ENCODE measurements around the gene PAX5.
"Not testable (repeated sequence)": the region's sequence is repeated elsewhere in the genome, so short reads cannot be mapped to it uniquely, and the experiment has no call there.

PAX5 gene

DNA sequence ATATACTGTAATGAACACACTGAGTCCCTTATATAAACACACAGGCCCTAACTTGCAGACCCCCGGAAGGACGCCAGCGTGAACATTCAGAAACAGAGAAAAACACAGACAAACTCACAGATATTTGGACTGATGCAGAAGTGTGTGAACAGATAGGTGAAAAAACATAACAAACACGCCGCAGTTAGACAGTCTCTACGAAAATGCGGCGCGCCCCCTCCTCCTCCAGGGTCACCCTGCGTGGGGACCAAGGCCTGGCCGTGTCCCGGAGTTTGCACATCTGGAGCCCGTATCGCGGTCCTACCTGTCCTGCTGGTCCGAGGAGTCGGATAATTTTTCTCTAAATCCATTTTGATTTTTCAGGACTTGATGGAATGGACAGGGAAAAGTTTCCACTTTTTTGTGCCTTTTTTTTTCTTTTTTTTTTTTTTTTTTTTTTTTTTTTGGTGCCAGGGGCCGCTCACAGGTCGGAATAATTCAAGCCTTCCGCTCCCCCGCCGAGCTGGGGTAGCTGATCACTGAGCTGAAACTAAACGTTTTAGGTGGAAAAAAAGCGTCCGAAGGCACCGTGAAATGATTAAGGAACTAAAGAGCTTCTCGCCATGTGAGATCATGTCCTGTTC, at the start of gene PAX5:
TSS of gene PAX5 (minus strand) at position 587 of the 623 bp plus-strand sequence. CDS start at position 350, 237 bp downstream.
- peak within 1 kb of the TSS; percentile 88 for H3K4me2 ChIP-seq
- H3K9ac ChIP-seq = peak within 1 kb of the TSS; percentile 96
- no peak for TF ChIP-seq Cebpa-rat (IDR thresholded peaks at IDR 0.05)
- H3K4me3 ChIP-seq = peak within 1 kb of the TSS; percentile 88
- peaks cover 39% of the 10 kb centered on the region for H3K4me1 ChIP-seq
- H3K9me3 ChIP-seq = no peaks in the 10 kb centered on the region
- H3K27me3 ChIP-seq = peaks cover 100% of the 10 kb centered on the region
- H4K20me1 ChIP-seq = peaks cover 92% of the 10 kb centered on the region
- H3K27ac ChIP-seq = peak within 1 kb of the TSS; percentile 98
- no peaks in the 10 kb centered on the region for H3K36me3 ChIP-seq

- Histone ChIP-seq H3K9ac (no peak overlapping the region), H3K36me3 (peaks cover 29% of the 10 kb centered on the region), H4K20me1 (peaks cover 67% of the 10 kb centered on the region), H3K9me3 (peaks cover 5% of the 10 kb centered on the region; the same call in 1 of the 2 replicates), H3K4me2 (no peak overlapping the region), H3K27me3 (no peaks in the 10 kb centered on the region), H3K4me3 (no peak overlapping the region), H3K4me1 (peaks cover 34% of the 10 kb centered on the region), H3K27ac (no peak overlapping the region)
- TF ChIP-seq Cebpa-rat (IDR thresholded peaks at IDR 0.05) = no peak
Measured at GRCh38 chr9:37083654-37084053, 49.6 kb upstream of the PAX5 start.

DNA sequence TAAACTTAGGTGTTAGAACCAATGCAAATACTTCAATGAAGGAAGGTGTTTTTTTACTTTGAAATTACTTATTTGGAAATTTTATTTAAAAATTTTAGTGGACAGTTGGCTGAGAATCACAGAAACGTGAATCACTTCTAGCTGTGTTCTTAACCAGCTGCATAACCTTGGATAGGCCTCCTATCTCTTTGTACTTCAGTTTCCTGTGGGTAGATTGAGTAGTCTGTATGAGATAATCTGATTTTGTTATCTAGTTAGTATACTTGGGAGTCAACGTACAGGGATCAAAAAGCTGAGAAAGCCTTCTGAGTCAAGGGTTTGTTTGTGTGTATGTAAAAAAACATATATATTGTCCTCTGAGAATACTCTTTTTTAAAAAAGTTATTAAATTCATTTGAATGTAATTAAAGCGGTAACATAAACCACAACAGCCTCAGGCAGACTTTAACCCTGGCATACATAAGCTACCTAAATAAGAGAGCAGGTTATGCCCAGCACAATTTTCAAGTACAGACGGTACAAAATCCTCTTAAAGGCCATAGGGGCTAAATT, 48.2 kb upstream of the PAX5 start:
- Histone ChIP-seq H4K20me1 (peaks cover 58% of the 10 kb centered on the region), H3K9me3 (peaks cover 7% of the 10 kb centered on the region; the same call in 1 of the 2 replicates), H3K9ac (no peak overlapping the region), H3K4me3 (no peak overlapping the region), H3K36me3 (peaks cover 16% of the 10 kb centered on the region), H3K4me2 (peak overlapping the region; percentile 90), H3K4me1 (peaks cover 34% of the 10 kb centered on the region), H3K27ac (no peak overlapping the region), H3K27me3 (no peaks in the 10 kb centered on the region)
- TF ChIP-seq Cebpa-rat (IDR thresholded peaks at IDR 0.05) = no peak

DNA sequence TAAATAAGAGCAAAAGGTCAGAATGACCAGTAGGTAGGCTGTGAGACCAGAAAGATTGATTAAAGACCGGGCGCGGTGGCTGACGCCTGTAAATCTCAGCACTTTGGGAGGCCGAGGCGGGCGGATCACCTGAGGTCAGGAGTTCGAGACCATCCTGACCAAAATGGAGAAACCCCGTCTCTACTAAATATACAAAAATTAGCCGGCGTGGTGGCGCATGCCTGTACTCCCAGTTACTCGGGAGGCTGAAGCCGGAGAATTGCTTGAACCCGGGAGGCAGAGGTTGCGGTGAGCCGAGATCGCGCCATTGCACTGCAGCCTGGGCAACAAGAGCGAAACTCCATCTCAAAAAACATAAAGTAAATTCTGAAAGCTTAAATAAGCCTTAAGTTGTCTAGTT, 47.4 kb upstream of the PAX5 start:
- not testable (repeated sequence) for H3K27me3 ChIP-seq, H3K36me3 ChIP-seq, H3K27ac ChIP-seq, H3K9ac ChIP-seq, H3K9me3 ChIP-seq, H3K4me3 ChIP-seq
- Histone ChIP-seq H3K4me1 (peaks cover 34% of the 10 kb centered on the region), H4K20me1 (peaks cover 51% of the 10 kb centered on the region), H3K4me2 (peak overlapping the region; percentile 90)

GRCh38 chr9:37080165-37080628, 46.1 kb upstream of the PAX5 start:
- Histone ChIP-seq H3K4me3 (peak overlapping the region; percentile 93), H3K9ac (peak overlapping the region; percentile 94), H4K20me1 (peaks cover 43% of the 10 kb centered on the region), H3K4me1 (peaks cover 43% of the 10 kb centered on the region), H3K27ac (peak overlapping the region; percentile 93), H3K4me2 (peak overlapping the region; percentile 90)
- H3K9me3 ChIP-seq, H3K27me3 ChIP-seq, H3K36me3 ChIP-seq: not testable (repeated sequence)

- peaks cover 36% of the 10 kb centered on the region for H4K20me1 ChIP-seq
- TF ChIP-seq Cebpa-rat (IDR thresholded peaks at IDR 0.05) = no peak
- H3K9me3 ChIP-seq = peaks cover 7% of the 10 kb centered on the region; the same call in 1 of the 2 replicates
- peak overlapping the region; percentile 90 for H3K4me2 ChIP-seq
- peak overlapping the region; percentile 93 for H3K4me3 ChIP-seq
- peaks cover 49% of the 10 kb centered on the region for H3K4me1 ChIP-seq
- no peaks in the 10 kb centered on the region for H3K27me3 ChIP-seq
- H3K9ac ChIP-seq = peak overlapping the region; percentile 94
- peaks cover 6% of the 10 kb centered on the region; the same call in 1 of the 2 replicates for H3K36me3 ChIP-seq
- H3K27ac ChIP-seq = peak overlapping the region; percentile 93
Measured at GRCh38 chr9:37079370-37080164, 45.5 kb upstream of the PAX5 start.

- H4K20me1 ChIP-seq, H3K27me3 ChIP-seq, H3K4me3 ChIP-seq, H3K36me3 ChIP-seq, H3K9me3 ChIP-seq, H3K9ac ChIP-seq: not testable (repeated sequence)
- peak overlapping the region; percentile 24; the same call in 1 of the 2 replicates for H3K27ac ChIP-seq
- H3K4me2 ChIP-seq = peak overlapping the region; percentile 49
- H3K4me1 ChIP-seq = peaks cover 27% of the 10 kb centered on the region
Measured at GRCh38 chr9:37074790-37075189, 40.7 kb upstream of the PAX5 start.

GRCh38 chr9:37066139-37066725, 32.2 kb upstream of the PAX5 start:
- Histone ChIP-seq H3K4me1 (peaks cover 15% of the 10 kb centered on the region), H3K36me3 (no peaks in the 10 kb centered on the region), H3K27me3 (no peaks in the 10 kb centered on the region), H3K9ac (no peak overlapping the region), H3K9me3 (no peaks in the 10 kb centered on the region), H4K20me1 (no peaks in the 10 kb centered on the region), H3K4me2 (peak overlapping the region; percentile 66), H3K4me3 (no peak overlapping the region), H3K27ac (no peak overlapping the region)
- TF ChIP-seq Cebpa-rat (IDR thresholded peaks at IDR 0.05) = no peak

GRCh38 chr9:37062336-37062735, 28.3 kb upstream of the PAX5 start:
- Histone ChIP-seq H4K20me1 (no peaks in the 10 kb centered on the region), H3K9ac (no peak overlapping the region), H3K27ac (no peak overlapping the region), H3K36me3 (no peaks in the 10 kb centered on the region), H3K27me3 (no peaks in the 10 kb centered on the region), H3K4me2 (no peak overlapping the region), H3K4me1 (peaks cover 15% of the 10 kb centered on the region), H3K4me3 (no peak overlapping the region), H3K9me3 (no peaks in the 10 kb centered on the region)
- TF ChIP-seq Cebpa-rat (IDR thresholded peaks at IDR 0.05) = no peak

DNA sequence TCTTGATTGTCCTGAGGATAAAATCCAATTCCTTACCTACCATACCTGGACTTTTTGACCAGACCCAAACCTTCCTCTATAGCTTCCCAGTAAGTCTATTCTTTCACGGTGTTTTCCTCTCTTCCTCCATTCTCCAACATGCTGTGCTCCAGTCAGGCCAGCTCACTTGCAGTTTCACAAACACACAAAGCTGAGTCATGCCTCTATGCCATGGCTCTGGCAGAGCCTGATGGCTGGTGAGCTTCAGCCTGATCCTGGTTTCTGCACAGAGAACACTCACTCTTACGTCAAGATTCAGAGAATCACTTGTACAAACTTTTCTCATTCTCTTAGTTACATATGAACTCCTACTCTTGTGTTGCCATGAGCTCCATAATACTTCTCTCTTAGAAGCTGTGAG, 27.7 kb upstream of the PAX5 start:
- TF ChIP-seq Cebpa-rat (IDR thresholded peaks at IDR 0.05) = no peak
- H3K36me3 ChIP-seq = no peaks in the 10 kb centered on the region
- no peaks in the 10 kb centered on the region for H3K9me3 ChIP-seq
- H4K20me1 ChIP-seq = no peaks in the 10 kb centered on the region
- H3K4me1 ChIP-seq = peaks cover 15% of the 10 kb centered on the region
- H3K27ac ChIP-seq = no peak overlapping the region
- no peak overlapping the region for H3K9ac ChIP-seq
- no peaks in the 10 kb centered on the region for H3K27me3 ChIP-seq
- H3K4me3 ChIP-seq = no peak overlapping the region
- H3K4me2 ChIP-seq = no peak overlapping the region
